PC-9 (cell line): ENCODE data around the gene REG1B.

ENCODE experiments used
- EZH2 ChIP-seq: fragments of 200-600 bp; sonication (generic); IDR thresholded peaks from 2 replicates; pipeline ENCODE4 v1.8.0; 2017; ENCODE audit warnings: antibody characterized with exemption, low read depth
- TF ChIP-seq, protein P1 (sequence below): fragments of 200-600 bp; sonication (generic); conservative IDR thresholded peaks from 2 replicates; pipeline ENCODE4 v1.6.1; 2017; ENCODE audit warnings: mixed run types, antibody characterized with exemption, mild to moderate bottlenecking, moderate library complexity

GRCh38 chr2:79122676-79123075, 34.9 kb upstream of the REG1B start:
- TF ChIP-seq, protein P1, sequence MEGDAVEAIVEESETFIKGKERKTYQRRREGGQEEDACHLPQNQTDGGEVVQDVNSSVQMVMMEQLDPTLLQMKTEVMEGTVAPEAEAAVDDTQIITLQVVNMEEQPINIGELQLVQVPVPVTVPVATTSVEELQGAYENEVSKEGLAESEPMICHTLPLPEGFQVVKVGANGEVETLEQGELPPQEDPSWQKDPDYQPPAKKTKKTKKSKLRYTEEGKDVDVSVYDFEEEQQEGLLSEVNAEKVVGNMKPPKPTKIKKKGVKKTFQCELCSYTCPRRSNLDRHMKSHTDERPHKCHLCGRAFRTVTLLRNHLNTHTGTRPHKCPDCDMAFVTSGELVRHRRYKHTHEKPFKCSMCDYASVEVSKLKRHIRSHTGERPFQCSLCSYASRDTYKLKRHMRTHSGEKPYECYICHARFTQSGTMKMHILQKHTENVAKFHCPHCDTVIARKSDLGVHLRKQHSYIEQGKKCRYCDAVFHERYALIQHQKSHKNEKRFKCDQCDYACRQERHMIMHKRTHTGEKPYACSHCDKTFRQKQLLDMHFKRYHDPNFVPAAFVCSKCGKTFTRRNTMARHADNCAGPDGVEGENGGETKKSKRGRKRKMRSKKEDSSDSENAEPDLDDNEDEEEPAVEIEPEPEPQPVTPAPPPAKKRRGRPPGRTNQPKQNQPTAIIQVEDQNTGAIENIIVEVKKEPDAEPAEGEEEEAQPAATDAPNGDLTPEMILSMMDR: no peak
- no peak for TF ChIP-seq EZH2
